ENCODE results near the gene INPP5K. TPM values are rescaled to one million over a fixed set of nuclear protein-coding genes. Genes with fewer than 3 reads are reported as not detected.

INPP5K gene
- total RNA-seq, 1 experiment from 2014 or later, result 29.4 TPM

DNA sequence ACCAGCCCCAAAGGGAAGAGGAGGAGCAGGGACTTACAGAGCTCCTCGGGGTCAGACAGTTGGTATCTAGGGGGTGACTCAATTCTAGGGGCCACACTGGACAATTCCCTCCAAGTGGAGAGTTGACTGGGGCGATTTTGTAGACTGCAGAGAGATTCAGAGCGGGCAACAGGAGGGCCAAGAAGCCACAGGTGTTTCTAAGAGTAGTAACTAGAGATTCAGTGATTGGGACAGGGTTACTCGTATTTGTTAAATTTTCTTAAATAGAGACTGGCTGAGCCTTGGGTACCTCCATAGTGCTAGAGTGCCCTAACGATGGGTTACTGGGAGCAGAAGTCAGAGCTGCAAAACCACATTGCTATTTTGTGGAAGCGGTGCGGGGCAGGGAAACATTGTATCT, 3.3 kb upstream of the INPP5K start:
- no peak overlapping the region for H3K27ac ChIP-seq (ENCODE audit: insufficient read length, low read depth, low read length)
- peaks cover 2 to 22% (median 11%) of the 10 kb centered on the region in 3 experiments; a peak in 6 of 7 replicates for H3K36me3 Mint-ChIP-seq (ENCODE audit: insufficient read depth in 1 of 3, low read depth in 3 of 3)
- H3K4me2 ChIP-seq (ENCODE audit: insufficient read depth, insufficient read length, low read length), result no peak overlapping the region
- no peaks in the 10 kb centered on the region for H3K9me3 ChIP-seq (ENCODE audit: control insufficient read depth, low read depth, low read length)
- H2BK120ac ChIP-seq (ENCODE audit: low read depth, low read length, poor library complexity, severe bottlenecking), result no peak overlapping the region
- H3K23ac ChIP-seq (ENCODE audit: insufficient read length, low read depth, low read length), result no peak overlapping the region
- peaks cover 10% of the 10 kb centered on the region for H3K23me2 ChIP-seq (ENCODE audit: insufficient read length, low read depth, low read length, poor library complexity, severe bottlenecking)
- H3K79me1 ChIP-seq (ENCODE audit: insufficient read depth, low read depth, low read length, poor library complexity, severe bottlenecking), result no peaks in the 10 kb centered on the region
- TF ChIP-seq CTCF (conservative IDR thresholded peaks at IDR 0.05), result no peak
- no peak overlapping the region for H2BK20ac ChIP-seq (ENCODE audit: low read depth, low read length, poor library complexity, severe bottlenecking)
- H3K4ac ChIP-seq (ENCODE audit: low read depth, low read length), result no peak overlapping the region
- H2BK15ac ChIP-seq (ENCODE audit: low read depth, low read length), result no peak overlapping the region
- H4K5ac ChIP-seq (ENCODE audit: insufficient read length, low read depth, low read length), result no peak overlapping the region
- no peak overlapping the region for H2AK5ac ChIP-seq (ENCODE audit: insufficient read length, low read length)
- H3K4me1 Mint-ChIP-seq, result peaks cover 10 to 14% of the 10 kb centered on the region in 2 experiments
- H3T11ph ChIP-seq (ENCODE audit: low read length), result no peak overlapping the region
- no peaks in the 10 kb centered on the region for H4K20me1 ChIP-seq (ENCODE audit: control insufficient read depth, insufficient read depth, insufficient read length)
- H3K79me2 ChIP-seq (ENCODE audit: insufficient read depth, low read length), result no peaks in the 10 kb centered on the region
- no peak overlapping the region for H3K14ac ChIP-seq (ENCODE audit: insufficient read depth, low read length)
- H2AFZ ChIP-seq (ENCODE audit: low read length), result no peak overlapping the region
- no peak overlapping the region for H2BK12ac ChIP-seq (ENCODE audit: insufficient read length, low read depth, low read length)
- H3K9me3 Mint-ChIP-seq, result no peaks in the 10 kb centered on the region; a peak in 1 of 5 replicates
- no CpG with 5 or more reads among the region's 7 CpGs for WGBS (ENCODE audit: extremely low coverage, insufficient read length, low lambda C conversion rate)
- H3K56ac ChIP-seq (ENCODE audit: insufficient read length, low read depth, low read length), result no peak overlapping the region
- no peaks in the 10 kb centered on the region for H3K27me3 ChIP-seq (ENCODE audit: insufficient read depth, low read length)
- H3K4me3 Mint-ChIP-seq, result no peak overlapping the region
- no peak overlapping the region for H4K8ac ChIP-seq (replicated peaks; ENCODE audit: insufficient read length, low read depth, low read length)
- no peak overlapping the region for H2BK5ac ChIP-seq (ENCODE audit: insufficient read length, low read length)
- DNase-seq, result no peak
- H3K4me1 ChIP-seq (ENCODE audit: insufficient read depth, low read length), result 0 out of 2 replicates have a peak, but pooled peaks cover 2% of the 10 kb centered on the region
- H3K18ac ChIP-seq (ENCODE audit: insufficient read length, low read depth, low read length), result no peak overlapping the region
- no peak overlapping the region for H3K9ac ChIP-seq (ENCODE audit: extremely low read depth, insufficient read length, low read length)
- H3K27me3 Mint-ChIP-seq (ENCODE audit: low read depth), result no peaks in the 10 kb centered on the region
- H3K27ac Mint-ChIP-seq, result peak overlapping the region in 1 of 3 experiments; percentile 28; a peak in 1 of 7 replicates
- H4K91ac ChIP-seq (ENCODE audit: insufficient read length, low read depth, low read length), result no peak overlapping the region

Measured in H9 (cell line).